GM12891 (cell line): ENCODE results near the gene ALPI.

Experiments used
- PAX5 ChIP-seq: IDR thresholded peaks from 2 replicates; pipeline ENCODE4 v1.6.1; 2011; ENCODE audit warnings: low read length, moderate library complexity, mild to moderate bottlenecking; ENCODE audit not compliant: insufficient read depth, severe bottlenecking
- POLR2A ChIP-seq: IDR thresholded peaks from 2 replicates; pipeline ENCODE4 v1.6.1; 2011; ENCODE audit warnings: low read depth, low read length, control low read depth
- POLR2AphosphoS5 ChIP-seq: IDR thresholded peaks from 2 replicates; pipeline ENCODE4 v1.6.1; 2011; ENCODE audit warnings: low read depth, low read length, control low read depth
- POU2F2 ChIP-seq: IDR thresholded peaks from 2 replicates; pipeline ENCODE4 v1.6.1; 2011; ENCODE audit warnings: low read depth, mild to moderate bottlenecking, control low read depth, low read length, moderate library complexity
- SPI1 ChIP-seq: IDR thresholded peaks from 2 replicates; pipeline ENCODE4 v1.6.1; 2011; ENCODE audit warnings: low read depth, low read length, control low read depth
- TAF1 ChIP-seq: IDR thresholded peaks from 2 replicates; pipeline ENCODE4 v1.6.1; 2011; ENCODE audit warnings: low read depth, low read length, control low read depth

DNA sequence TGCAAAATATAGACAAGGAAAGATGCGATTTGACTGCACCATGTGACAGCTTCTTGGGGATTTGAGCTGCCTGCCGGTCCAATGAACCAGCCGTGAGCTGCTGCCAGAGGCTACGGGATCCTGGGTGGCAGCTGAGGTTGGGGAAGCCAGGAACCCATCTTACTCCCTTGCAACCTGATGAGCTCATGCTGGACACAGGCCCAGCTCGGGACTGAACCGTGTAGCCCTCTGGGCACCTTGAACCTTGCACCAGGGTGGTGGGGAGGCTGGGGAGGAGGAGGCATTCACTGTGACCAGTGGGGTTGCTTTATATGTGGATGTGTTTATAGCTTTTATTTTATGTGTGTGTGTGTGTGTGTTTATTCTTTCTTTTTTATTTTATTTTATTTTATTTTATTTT lies 9.1 kb downstream of the ALPI start:
- TF ChIP-seq POLR2A (no peak), TAF1 (no peak), POLR2AphosphoS5 (no peak), SPI1 (no peak), PAX5 (no peak), POU2F2 (no peak)
